IPS-NIHi11 (cell line): ENCODE results near the gene EDDM13.
"Not testable (repeated sequence)": the region's sequence is repeated elsewhere in the genome, so short reads cannot be mapped to it uniquely, and the experiment has no call there.

ENCODE experiments used
- DNase-seq: peaks from one replicate; pipeline ENCODE4 v3.0.0; 2012; ENCODE audit warnings: mixed read lengths, low spot score

The EDDM13 gene

DNA sequence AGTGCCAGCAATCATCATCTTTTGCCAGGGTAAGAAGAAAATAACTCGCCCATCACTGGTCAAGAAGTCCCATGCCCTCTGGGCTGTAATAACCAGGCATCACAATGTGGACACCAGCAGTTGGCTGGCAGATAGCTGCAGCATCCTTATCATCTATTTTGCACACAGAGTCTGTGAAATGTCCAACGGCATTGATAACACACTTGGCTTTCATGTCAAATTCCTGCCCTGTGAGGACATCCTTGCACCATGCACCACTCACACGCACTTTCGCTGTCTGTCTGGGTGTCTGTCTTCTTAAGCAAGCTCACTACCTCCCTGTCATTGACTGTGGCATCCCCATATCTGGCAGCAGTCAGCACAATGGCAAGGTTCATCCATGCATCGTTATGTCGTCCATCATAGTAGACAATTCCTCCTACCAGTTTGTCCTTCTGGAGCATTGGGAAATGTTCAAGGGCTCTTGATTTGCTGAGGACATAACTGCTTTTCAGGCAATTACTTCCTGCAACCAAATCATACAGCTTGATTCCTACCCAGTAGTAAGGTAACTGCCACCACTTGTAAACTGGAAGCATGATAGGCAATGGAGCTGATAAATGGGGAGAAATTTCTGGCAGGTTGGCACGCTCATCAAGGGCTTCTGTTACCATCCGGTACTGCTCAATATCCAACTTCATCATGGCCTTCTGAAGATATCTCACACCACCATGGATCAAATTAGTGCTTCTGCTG, 48.9 kb downstream of the EDDM13 start:
- no peak for DNase-seq

DNA sequence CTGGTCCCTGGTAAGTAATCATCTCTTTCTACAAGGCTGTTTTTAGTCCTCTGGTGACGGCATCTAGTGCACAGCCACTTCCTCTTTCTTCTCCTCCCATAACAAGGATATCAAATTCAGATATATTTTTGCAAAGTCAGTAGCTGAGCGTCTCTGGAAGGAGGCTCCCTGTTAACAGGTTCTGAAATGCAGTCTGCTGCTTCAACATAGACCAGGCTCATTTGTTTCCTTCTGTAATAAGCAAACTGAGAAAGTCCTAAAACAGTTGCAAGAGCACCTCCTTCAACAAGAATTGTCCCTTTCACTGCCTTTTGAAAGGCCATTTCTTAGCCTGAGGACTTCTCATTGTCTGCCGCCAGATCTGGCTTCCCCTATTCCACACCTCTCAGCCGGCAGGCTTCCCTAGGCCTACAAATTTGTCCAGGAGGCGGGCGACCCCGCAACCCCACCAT, 49.5 kb downstream of the EDDM13 start:
- DNase-seq = no peak

DNA sequence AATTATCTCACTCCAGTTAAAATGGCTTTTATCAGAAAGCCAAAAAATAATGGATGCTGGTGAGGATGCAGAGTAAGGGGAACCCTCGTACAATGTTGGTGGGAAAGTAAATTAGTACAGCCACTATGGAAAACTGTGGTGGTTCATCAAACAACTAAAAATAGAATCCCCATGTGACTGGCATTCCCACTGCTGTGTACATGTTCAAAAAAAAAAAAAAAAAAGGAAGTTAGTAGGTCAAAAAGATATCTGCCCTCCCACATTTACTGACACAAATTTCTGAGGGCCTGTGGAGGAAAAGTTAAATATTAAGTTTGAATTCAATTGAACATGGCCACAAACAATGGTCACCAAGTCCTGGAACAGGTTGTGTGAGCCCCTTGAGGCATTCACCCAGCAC, 51.9 kb downstream of the EDDM13 start:
- DNase-seq = no peak

DNA sequence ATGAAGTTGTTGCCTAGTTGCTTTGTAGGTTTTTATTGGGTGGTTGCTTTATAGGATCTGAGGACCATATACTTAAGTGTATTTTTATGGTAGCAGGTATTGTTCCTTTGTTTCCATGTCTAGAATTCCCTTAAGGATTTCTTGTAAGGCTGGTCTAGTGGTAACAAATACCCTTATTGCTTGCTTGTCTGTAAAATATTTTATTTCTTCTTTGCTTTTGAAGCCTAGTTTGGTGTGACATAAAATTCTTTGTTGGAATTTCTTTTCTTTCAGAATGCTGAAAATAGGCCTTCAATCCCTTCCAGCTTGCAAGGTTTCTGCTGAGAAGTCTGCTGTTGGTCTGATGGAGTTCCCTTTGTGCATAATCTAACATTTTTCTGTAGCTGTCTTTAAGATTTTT, 60.1 kb downstream of the EDDM13 start:
- DNase-seq = no peak

DNA sequence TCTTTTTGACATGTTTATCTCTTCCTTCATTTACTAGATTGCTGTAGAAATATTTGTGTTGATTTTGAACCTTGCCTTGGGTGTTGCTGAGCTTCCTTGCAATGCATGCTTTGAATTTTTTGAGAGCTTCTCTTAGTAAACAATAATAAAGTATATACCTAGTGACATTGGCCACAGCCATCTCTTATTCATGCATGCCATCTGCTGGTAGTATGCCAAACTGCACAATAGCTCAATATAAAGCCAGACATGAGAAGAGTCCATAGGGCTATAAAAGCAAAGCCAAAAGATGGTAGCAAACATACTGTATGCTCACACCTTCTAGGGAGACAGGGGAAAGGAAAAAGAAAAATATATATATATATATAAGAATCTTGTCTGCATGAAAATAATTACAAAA, 61.0 kb downstream of the EDDM13 start:
- DNase-seq = peak; percentile 30

DNA sequence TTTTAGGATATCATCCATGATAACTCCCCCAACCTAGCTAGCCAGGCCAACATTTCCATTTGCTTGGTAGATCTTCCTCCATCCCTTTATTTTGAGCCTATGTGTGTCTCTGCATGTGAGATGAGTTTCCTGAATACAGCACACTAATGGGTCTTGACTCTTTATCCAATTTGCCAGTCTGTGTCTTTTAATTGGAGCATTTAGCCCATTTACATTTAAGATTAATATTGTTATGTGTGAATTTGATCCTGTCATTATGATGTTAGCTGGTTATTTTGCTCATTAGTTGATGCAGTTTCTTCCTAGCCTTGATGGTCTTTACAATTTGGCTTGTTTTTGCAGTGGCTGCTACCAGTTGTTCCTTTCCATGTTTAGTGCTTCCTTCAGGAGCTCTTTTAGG, 62.8 kb downstream of the EDDM13 start:
- DNase-seq = not testable (repeated sequence)

DNA sequence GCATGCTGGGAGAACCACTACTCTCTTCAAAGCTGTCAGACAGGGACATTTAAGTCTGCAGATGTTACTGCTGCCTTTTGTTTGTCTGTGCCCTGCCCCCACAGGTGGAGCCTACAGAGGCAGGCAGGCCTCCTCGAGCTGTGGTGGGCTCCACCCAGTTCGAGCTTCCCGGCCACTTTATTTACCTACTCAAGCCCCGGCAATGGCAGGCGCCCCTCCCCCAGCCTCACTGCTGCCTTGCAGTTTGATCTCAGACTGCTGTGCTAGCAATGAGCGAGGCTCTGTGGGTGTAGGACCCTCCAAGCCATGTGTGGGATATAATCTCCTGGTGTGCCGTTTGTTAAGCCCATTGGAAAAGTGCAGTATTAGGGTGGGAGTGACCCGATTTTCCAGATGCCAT, 64.5 kb downstream of the EDDM13 start:
- DNase-seq = not testable (repeated sequence)

DNA sequence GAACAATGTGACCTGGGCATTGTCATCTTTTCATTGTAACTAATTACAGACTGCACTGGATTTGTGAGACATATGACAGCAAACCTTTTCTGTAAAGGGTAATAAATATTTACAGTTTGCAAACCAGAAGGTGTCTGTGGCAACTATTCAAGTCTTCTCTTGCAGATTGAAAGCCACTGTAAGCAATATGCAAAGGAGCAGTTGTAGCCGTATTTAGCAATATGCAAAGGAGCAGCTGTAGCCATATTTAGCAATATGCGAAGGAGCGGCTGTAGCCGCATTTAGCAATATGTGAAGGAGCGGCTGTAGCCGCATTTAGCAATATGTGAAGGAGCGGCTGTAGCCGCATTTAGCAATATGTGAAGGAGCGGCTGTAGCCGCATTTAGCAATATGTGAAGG, 66.5 kb downstream of the EDDM13 start:
- DNase-seq = not testable (repeated sequence)

DNA sequence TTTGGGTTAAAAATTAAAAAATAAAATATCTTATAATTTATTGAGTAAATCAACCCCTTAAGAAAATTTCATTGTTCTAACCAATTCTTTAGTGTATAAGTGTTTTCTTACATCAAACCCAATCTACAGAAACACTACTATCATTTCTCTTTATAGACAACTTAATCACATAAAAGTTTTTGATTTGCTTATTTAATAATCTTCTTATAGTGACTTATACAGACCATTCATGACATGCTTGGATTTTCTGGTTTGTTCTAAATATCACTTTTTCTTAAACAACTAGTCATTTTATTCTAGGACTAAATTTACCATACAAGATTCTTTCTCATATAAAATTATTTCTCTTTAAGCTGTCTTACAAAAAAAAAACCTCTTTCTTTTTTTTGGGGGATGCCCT, 69.4 kb downstream of the EDDM13 start:
- DNase-seq = no peak

DNA sequence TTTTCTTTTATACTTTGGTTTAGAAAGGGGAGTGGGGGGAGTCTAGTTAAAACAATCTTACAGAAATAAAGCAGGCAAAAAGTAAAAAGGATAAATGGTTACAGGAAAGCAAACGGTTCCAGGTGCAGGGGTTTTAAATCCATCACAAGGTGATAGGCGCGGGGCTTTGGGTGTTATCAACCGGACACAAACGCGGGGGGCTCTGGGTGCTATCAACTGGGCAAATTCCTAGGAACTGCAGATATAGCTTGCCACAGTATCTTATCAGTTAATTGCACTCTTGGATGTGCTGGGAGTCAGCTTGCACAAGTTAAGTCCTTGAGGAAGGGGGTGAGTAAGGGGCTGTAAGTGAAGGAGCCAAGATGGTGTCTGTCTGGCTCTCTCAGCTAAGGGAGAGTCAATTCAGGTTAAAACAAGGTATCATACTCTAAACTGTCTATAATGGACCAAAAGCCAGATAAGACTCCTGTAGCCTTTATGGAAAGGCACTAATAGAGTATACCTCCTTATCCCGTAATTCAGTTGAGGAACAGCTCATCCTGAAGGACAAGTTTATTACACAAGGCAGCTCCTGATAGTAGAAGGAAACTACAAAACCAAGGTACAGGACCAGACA, 74.7 kb downstream of the EDDM13 start:
- DNase-seq = no peak

DNA sequence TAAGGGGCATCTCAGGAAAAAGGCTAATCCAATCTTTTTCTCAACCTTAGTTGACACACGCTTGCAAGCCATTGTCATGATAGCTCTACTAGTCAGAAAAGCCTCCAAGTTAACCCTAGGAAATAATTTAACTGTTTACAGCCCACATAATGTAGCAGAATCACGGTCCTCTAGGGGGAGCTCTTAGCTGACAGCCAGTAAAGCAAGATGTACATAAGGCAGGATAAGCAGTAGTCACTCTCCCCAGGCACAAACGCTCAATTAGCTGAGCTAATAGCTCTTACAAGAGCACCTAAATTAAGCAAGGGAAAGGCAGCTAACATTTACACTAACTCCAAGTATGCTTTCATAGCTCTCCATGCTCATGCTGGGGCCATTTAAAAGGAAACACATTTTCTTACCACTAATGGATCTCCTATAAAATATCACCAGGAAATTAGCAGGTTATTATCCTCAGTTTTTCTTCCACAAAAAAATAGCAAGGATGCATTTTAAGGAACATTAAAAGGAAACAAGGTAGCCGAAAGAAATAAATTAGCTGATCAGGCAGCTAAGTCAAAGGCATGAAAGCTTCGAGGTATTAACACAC, 75.8 kb downstream of the EDDM13 start:
- DNase-seq = no peak

DNA sequence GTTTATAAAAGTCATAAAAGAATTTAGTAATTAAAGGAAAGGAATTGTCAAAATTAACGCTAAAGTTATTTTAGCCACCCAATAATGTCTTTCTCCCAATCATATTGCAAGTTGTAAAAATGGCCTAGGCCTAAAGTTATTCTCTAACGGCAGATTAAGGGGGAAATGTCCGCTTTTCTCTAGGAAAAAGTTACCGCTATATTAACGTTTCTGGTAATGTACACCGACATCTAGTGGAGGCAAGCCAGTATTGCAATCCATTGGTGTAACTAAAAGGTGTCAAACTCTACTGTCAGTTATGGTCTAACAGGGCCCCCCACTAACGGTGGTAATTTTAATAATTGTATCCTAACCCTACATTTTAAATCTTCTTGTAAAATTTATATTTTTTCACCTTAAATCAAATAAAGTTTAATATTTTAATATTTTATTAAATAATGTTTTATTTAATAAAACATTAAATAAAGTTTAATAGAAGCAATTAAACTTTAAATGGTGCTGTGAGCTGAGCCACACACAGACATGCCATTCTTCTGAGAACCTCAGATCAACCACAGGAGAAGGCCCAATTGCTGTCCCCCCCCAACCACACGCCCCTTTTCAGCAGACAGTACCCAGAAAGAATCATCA, 78.0 kb downstream of the EDDM13 start:
- DNase-seq = peak; percentile 33

DNA sequence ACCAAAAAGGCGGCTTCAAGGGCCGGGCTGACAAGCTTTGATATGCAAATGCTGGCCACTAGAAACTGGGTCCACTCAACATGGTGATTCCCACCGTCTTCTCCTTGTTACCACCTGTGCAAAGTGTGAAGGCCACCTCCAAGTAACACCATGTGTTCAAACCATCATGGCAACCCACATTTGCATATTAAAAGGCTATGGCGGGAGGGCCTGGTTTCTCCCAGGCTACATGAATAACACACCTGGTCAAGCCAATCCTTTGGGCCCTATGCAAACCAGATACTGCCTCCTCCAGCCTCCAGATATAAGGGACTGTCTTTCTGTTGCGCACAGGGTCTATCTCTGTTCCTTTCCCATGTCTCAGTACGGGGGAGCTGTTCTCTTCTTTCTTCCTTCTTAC, 78.7 kb downstream of the EDDM13 start:
- DNase-seq = no peak

DNA sequence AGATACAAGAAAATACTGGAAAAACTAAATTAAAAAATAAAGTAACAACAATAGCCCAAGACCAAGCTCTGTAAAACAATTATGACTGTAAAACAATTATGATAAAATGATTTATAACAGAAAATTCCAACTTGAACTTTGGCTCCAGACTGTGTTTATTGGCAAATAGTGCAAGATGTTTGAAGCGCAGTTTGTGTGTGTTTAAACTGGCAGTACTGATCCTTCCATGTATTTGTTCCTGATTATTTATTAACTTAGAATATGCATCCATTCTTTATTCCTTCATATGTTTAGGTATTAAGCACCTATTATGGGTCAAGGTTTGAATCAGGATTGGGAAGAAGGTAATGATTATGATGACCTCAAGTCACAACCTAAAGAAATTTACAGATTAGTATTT, 83.0 kb downstream of the EDDM13 start:
- DNase-seq = no peak

DNA sequence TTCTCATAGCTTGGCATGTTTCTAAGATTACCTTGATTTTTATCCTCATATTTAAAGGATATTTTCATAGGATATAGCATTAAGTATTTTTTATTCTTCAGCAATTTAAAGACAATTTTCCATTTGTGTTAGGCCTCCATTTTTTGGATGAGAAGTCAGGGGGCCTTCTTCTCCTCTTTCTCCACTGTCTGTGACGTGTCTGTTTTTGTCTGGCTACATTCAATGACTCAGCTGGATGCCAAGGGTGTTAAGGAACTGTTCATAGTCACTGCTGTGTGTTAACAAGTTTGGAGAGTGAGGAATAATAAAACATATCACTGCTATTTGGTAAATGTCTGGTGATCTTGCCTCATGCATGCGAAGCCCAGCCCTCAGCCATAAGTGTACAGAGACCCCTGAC, 84.4 kb downstream of the EDDM13 start:
- no peak for DNase-seq
